ENCODE data around the gene KPNB1. TPM values are rescaled to one million over a fixed set of nuclear protein-coding genes. Genes with fewer than 3 reads are reported as not detected.

Gene KPNB1
- total RNA-seq = 100 to 1,000 TPM; 179 to 236 (median 205) TPM

GRCh38 chr17:47649153-47649971 lies at the start of gene KPNB1:
Gene KPNB1, plus strand, starts transcription at chr17:47649919. Its CDS starts 326 bp downstream, at chr17:47650245.
- intact Hi-C loops (cut with DNase I) = no loop called here
- TF ChIP-seq EP300 (IDR thresholded peaks at IDR 0.05) = no peak
- TF ChIP-seq CTCF (IDR thresholded peaks at IDR 0.05) = peak in 1 of 3 experiments; percentile 28
- peak; percentile 86 to 91 for TF ChIP-seq POLR2AphosphoS5 (IDR thresholded peaks at IDR 0.05)
- TF ChIP-seq POLR2A (IDR thresholded peaks at IDR 0.05; ENCODE audit: low read depth) = peak; percentile 62
- H3K4me1 ChIP-seq = peaks cover 22 to 48% (median 39%) of the 10 kb centered on the region in 4 donors
- H3K36me3 ChIP-seq = peaks cover 11 to 28% (median 23%) of the 10 kb centered on the region in 4 donors
- 1% methylated on average over 43 of the region's 74 CpGs for WGBS
- peak within 1 kb of the TSS; percentile 97 to 99 (median 98) for H3K27ac ChIP-seq (replicated peaks in 1 of 4)
- peak; percentile 100 for DNase-seq (ENCODE audit: extremely low spot score)
- no peaks in the 10 kb centered on the region for H3K9me3 ChIP-seq
- H3K4me3 ChIP-seq = peak within 1 kb of the TSS; percentile 90 to 99 (median 96)
- no peaks in the 10 kb centered on the region for H3K27me3 ChIP-seq

- Histone ChIP-seq H3K36me3 (peaks cover 44 to 90% (median 80%) of the 10 kb centered on the region in 4 donors), H3K4me3 (no peak overlapping the region)
These were observed 45.7 kb upstream of the KPNB1 start for GRCh38 chr17:47603830-47604597.

GRCh38 chr17:47604598-47604927 lies 45.2 kb upstream of the KPNB1 start:
- TF ChIP-seq CTCF (IDR thresholded peaks at IDR 0.05) (no peak), EP300 (IDR thresholded peaks at IDR 0.05) (no peak), POLR2A (IDR thresholded peaks at IDR 0.05; ENCODE audit: low read depth) (no peak), POLR2AphosphoS5 (IDR thresholded peaks at IDR 0.05) (no peak)

More at GRCh38 chr17:47603830-47604597, 45.7 kb upstream of the KPNB1 start:
- DNase-seq (ENCODE audit: extremely low spot score) = no peak
- Histone ChIP-seq H3K4me1 (peaks cover 3 to 16% (median 10%) of the 10 kb centered on the region in 4 donors), H3K9me3 (no peaks in the 10 kb centered on the region), H3K27ac (replicated peaks in 1 of 4) (peak overlapping the region in 2 of 4 donors; percentile 1 to 3), H3K27me3 (no peaks in the 10 kb centered on the region)
- intact Hi-C loops (cut with DNase I) = no loop called here
- TF ChIP-seq POLR2A (IDR thresholded peaks at IDR 0.05; ENCODE audit: low read depth) (no peak), EP300 (IDR thresholded peaks at IDR 0.05) (no peak), CTCF (IDR thresholded peaks at IDR 0.05) (no peak)
- WGBS = 53% methylated on average over 4 of the region's 4 CpGs

GRCh38 chr17:47605011-47605410 lies 44.7 kb upstream of the KPNB1 start:
- H3K27me3 ChIP-seq = no peaks in the 10 kb centered on the region
- TF ChIP-seq POLR2AphosphoS5 (IDR thresholded peaks at IDR 0.05) = no peak
- no peak for TF ChIP-seq CTCF (IDR thresholded peaks at IDR 0.05)
- TF ChIP-seq EP300 (IDR thresholded peaks at IDR 0.05) = no peak
- no peak for TF ChIP-seq POLR2A (IDR thresholded peaks at IDR 0.05; ENCODE audit: low read depth)
- 58% methylated on average over 1 of the region's 1 CpG for WGBS
- H3K27ac ChIP-seq (replicated peaks in 1 of 4) = peak overlapping the region in 3 of 4 donors; percentile 15 to 28 (median 17)
- no peak for DNase-seq (ENCODE audit: extremely low spot score)
- peaks cover 3 to 16% (median 12%) of the 10 kb centered on the region in 4 donors for H3K4me1 ChIP-seq
- intact Hi-C loops (cut with DNase I) = no loop called here
- H3K9me3 ChIP-seq = no peaks in the 10 kb centered on the region
- peaks cover 43 to 87% (median 79%) of the 10 kb centered on the region in 4 donors for H3K36me3 ChIP-seq
- H3K4me3 ChIP-seq = no peak overlapping the region

More at GRCh38 chr17:47604598-47604927, 45.2 kb upstream of the KPNB1 start:
- 37% methylated on average over 1 of the region's 1 CpG for WGBS
- H3K4me1 ChIP-seq = peaks cover 3 to 16% (median 11%) of the 10 kb centered on the region in 4 donors
- H3K9me3 ChIP-seq = no peaks in the 10 kb centered on the region
- H3K27me3 ChIP-seq = no peaks in the 10 kb centered on the region
- intact Hi-C loops (cut with DNase I) = no loop called here
- H3K27ac ChIP-seq (replicated peaks in 1 of 4) = peak overlapping the region in 2 of 4 donors; percentile 1 to 3
- H3K4me3 ChIP-seq = no peak overlapping the region
- peaks cover 43 to 87% (median 81%) of the 10 kb centered on the region in 4 donors for H3K36me3 ChIP-seq
- DNase-seq (ENCODE audit: extremely low spot score) = no peak
